ENCODE results near the gene CFAP91. TPM values are rescaled to one million over a fixed set of nuclear protein-coding genes. Genes with fewer than 3 reads are reported as not detected.

The CFAP91 gene
- total RNA-seq, 4 donors from 2014 or later = 0.68 to 2.7 (median 1.5) TPM; not detected in 1

DNA sequence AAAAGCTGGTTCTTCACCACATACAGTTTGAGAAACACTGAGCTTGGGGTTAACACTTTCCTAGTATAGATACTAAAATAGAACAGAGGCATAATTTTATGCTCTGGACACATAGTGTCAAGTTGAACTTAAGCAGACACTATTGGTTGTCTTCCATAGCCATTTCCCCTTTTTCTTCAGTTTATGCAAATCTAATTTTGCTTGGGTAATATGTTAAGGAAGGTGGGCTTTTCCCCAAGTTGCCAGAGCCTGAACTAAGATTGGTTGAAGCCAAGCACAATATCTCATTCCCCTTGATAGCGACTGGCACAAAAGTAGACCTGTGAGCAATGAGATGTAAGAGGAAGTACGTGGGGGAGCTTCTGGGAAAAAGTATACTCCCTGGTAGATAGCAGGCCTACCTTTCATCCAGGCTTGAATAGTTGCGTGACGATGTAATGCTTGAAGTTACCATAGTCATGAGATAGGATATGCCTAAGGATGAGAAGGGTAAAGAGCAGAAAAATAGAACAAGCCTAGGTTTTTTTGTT is 37.9 kb upstream of the CFAP91 start:
- intact Hi-C loops (cut with DNase I) = no loop called here
- Histone ChIP-seq H3K27ac (no peak overlapping the region), H3K27me3 (no peaks in the 10 kb centered on the region), H3K4me1 (peaks cover 0 to 16% (median 14%) of the 10 kb centered on the region in 3 donors), H3K36me3 (peaks cover 0 to 26% (median 0%) of the 10 kb centered on the region in 3 donors), H3K4me3 (no peak overlapping the region), H3K9me3 (no peaks in the 10 kb centered on the region)
- 69 to 92% methylated on average over 4 of the region's 4 CpGs for WGBS, 2 donors
- no peak for TF ChIP-seq POLR2A (IDR thresholded peaks at IDR 0.05)
- no peak for DNase-seq

GRCh38 chr3:119665954-119666559 is 36.8 kb upstream of the CFAP91 start:
- Histone ChIP-seq H3K27me3 (no peaks in the 10 kb centered on the region), H3K36me3 (peaks cover 0 to 37% (median 0%) of the 10 kb centered on the region in 3 donors), H3K4me3 (no peak overlapping the region), H3K9me3 (no peaks in the 10 kb centered on the region), H3K27ac (no peak overlapping the region), H3K4me1 (peaks cover 0 to 18% (median 9%) of the 10 kb centered on the region in 3 donors)
- no peak for TF ChIP-seq POLR2A (IDR thresholded peaks at IDR 0.05)
- TF ChIP-seq, protein P1, sequence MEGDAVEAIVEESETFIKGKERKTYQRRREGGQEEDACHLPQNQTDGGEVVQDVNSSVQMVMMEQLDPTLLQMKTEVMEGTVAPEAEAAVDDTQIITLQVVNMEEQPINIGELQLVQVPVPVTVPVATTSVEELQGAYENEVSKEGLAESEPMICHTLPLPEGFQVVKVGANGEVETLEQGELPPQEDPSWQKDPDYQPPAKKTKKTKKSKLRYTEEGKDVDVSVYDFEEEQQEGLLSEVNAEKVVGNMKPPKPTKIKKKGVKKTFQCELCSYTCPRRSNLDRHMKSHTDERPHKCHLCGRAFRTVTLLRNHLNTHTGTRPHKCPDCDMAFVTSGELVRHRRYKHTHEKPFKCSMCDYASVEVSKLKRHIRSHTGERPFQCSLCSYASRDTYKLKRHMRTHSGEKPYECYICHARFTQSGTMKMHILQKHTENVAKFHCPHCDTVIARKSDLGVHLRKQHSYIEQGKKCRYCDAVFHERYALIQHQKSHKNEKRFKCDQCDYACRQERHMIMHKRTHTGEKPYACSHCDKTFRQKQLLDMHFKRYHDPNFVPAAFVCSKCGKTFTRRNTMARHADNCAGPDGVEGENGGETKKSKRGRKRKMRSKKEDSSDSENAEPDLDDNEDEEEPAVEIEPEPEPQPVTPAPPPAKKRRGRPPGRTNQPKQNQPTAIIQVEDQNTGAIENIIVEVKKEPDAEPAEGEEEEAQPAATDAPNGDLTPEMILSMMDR (IDR thresholded peaks at IDR 0.05) = no peak
- intact Hi-C loops (cut with DNase I) = no loop called here
- no peak for DNase-seq
- 79 to 88% methylated on average over 6 of the region's 6 CpGs for WGBS, 2 donors

GRCh38 chr3:119669906-119670570 is 32.8 kb upstream of the CFAP91 start:
- Histone ChIP-seq H3K4me3 (no peak overlapping the region), H3K9me3 (no peaks in the 10 kb centered on the region), H3K4me1 (peaks cover 0 to 10% (median 0%) of the 10 kb centered on the region in 3 donors), H3K36me3 (peaks cover 5 to 76% (median 11%) of the 10 kb centered on the region in 3 donors), H3K27me3 (no peaks in the 10 kb centered on the region), H3K27ac (no peak overlapping the region)
- DNase-seq = no peak
- 88% methylated on average over 5 of the region's 5 CpGs for WGBS, 2 donors
- no peak for TF ChIP-seq POLR2A (IDR thresholded peaks at IDR 0.05)
- TF ChIP-seq, protein P1 (IDR thresholded peaks at IDR 0.05) = no peak
- intact Hi-C loops (cut with DNase I) = no loop called here

DNA sequence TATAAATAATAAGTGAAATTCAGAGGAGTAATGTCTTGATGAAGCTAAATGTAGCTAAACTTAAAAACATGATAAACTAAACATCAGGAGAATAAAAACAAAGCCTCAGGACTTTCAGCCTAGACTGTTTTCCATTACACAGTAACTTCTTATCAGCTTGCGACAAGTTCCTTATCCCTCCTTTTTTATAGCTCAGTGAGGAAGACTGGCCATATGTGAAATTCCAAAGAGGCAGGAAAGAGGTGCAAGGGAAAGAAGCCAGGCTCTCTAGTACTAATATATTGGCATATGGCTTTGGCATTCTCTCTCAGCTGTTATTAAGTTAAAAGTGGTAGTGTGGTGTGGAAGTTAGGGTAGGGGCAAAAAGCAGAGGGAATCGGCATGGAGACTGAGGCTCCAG is 30.0 kb upstream of the CFAP91 start:
- WGBS, 2 donors = 83 to 98% methylated on average over 2 of the region's 2 CpGs
- intact Hi-C loops (cut with DNase I) = no loop called here
- Histone ChIP-seq H3K27ac (no peak overlapping the region), H3K27me3 (no peaks in the 10 kb centered on the region), H3K4me1 (peaks cover 0 to 30% (median 14%) of the 10 kb centered on the region in 3 donors), H3K4me3 (no peak overlapping the region), H3K36me3 (peaks cover 5 to 70% (median 11%) of the 10 kb centered on the region in 3 donors), H3K9me3 (no peaks in the 10 kb centered on the region)
- no peak for TF ChIP-seq POLR2A (IDR thresholded peaks at IDR 0.05)
- TF ChIP-seq, protein P1 (IDR thresholded peaks at IDR 0.05) = no peak
- no peak for DNase-seq

- no peak for TF ChIP-seq POLR2A (IDR thresholded peaks at IDR 0.05)
- TF ChIP-seq, protein P1 (IDR thresholded peaks at IDR 0.05) = no peak
- intact Hi-C loops (cut with DNase I) = no loop called here
- H3K9me3 ChIP-seq = no peaks in the 10 kb centered on the region
- H3K4me1 ChIP-seq = peaks cover 0 to 33% (median 14%) of the 10 kb centered on the region in 3 donors
- peaks cover 5 to 62% (median 11%) of the 10 kb centered on the region in 3 donors for H3K36me3 ChIP-seq
- H3K27ac ChIP-seq = no peak overlapping the region
- WGBS, 2 donors = 84 to 96% methylated on average over 4 to 7 of the region's 18 CpGs
- no peaks in the 10 kb centered on the region for H3K27me3 ChIP-seq
- no peak for DNase-seq
- H3K4me3 ChIP-seq = no peak overlapping the region
Observed at GRCh38 chr3:119673875-119674274, 28.9 kb upstream of the CFAP91 start.
